ENCODE measurements around the gene THOC6. TPM values are rescaled to one million over a fixed set of nuclear protein-coding genes. Genes with fewer than 3 reads are reported as not detected.

THOC6 gene
- total RNA-seq, 1 donor from 2014 or later, result 12.9 TPM

- intact Hi-C loops (cut with DNase I), result no loop called here
- DNase-seq (ENCODE audit: missing footprints), result no peak
- ATAC-seq, result no peak
These were observed 10.9 kb upstream of the THOC6 start, which contains the start of gene CLDN9 for GRCh38 chr16:3012828-3013420. Gene CLDN9, plus strand, starts transcription at chr16:3012923. Its CDS starts 440 bp downstream, at chr16:3013363.

GRCh38 chr16:3013491-3013951 lies 10.3 kb upstream of the THOC6 start:
- intact Hi-C loops (cut with DNase I), result no loop called here
- ATAC-seq (no peak), DNase-seq (ENCODE audit: missing footprints) (no peak)

GRCh38 chr16:3013998-3014690 lies 9.7 kb upstream of the THOC6 start:
- no peak for DNase-seq (ENCODE audit: missing footprints)
- intact Hi-C loops (cut with DNase I), result no loop called here
- ATAC-seq, result no peak

- intact Hi-C loops (cut with DNase I), result no loop called here
- ATAC-seq, result no peak
- DNase-seq (ENCODE audit: missing footprints), result no peak
These were observed 8.9 kb upstream of the THOC6 start for GRCh38 chr16:3014971-3015370.

GRCh38 chr16:3015865-3016521 lies 7.8 kb upstream of the THOC6 start:
- DNase-seq (ENCODE audit: missing footprints) (no peak), ATAC-seq (no peak)
- intact Hi-C loops (cut with DNase I), result no loop called here

GRCh38 chr16:3017344-3017743 lies 6.5 kb upstream of the THOC6 start:
- intact Hi-C loops (cut with DNase I), result no loop called here
- ATAC-seq (no peak), DNase-seq (ENCODE audit: missing footprints) (no peak)

- intact Hi-C loops (cut with DNase I), result no loop called here
- no peak for ATAC-seq
These were observed 5.9 kb upstream of the THOC6 start, which contains the start of gene CLDN6 for GRCh38 chr16:3017794-3018506. Gene CLDN6, minus strand, starts transcription at chr16:3018183. Its CDS starts 2,162 bp downstream, at chr16:3016021.

GRCh38 chr16:3019594-3020246 lies 4.1 kb upstream of the THOC6 start:
- DNase-seq (ENCODE audit: missing footprints), result no peak
- intact Hi-C loops (cut with DNase I), result no loop called here
- ATAC-seq, result no peak

More at GRCh38 chr16:3017794-3018506, 5.9 kb upstream of the THOC6 start, which contains the start of gene CLDN6:
- DNase-seq (ENCODE audit: missing footprints), result no peak

- DNase-seq (ENCODE audit: missing footprints) (peak; percentile 93), ATAC-seq (peak; percentile 49)
- intact Hi-C loops (cut with DNase I), result no loop called here
These were observed 3.6 kb upstream of the THOC6 start, which contains the start of gene TNFRSF12A for GRCh38 chr16:3020247-3020603. Gene TNFRSF12A, plus strand, starts transcription at chr16:3020368. Its CDS starts 30 bp downstream, at chr16:3020398.

GRCh38 chr16:3020604-3021448 lies 3.0 kb upstream of the THOC6 start:
- intact Hi-C loops (cut with DNase I), result no loop called here
- DNase-seq (ENCODE audit: missing footprints), result peak; percentile 80
- peak; percentile 32 for ATAC-seq

GRCh38 chr16:3021449-3022207 lies 2.2 kb upstream of the THOC6 start:
- intact Hi-C loops (cut with DNase I), result no loop called here
- DNase-seq (ENCODE audit: missing footprints), result peak; percentile 92
- peak; percentile 57 for ATAC-seq

- DNase-seq (ENCODE audit: missing footprints) (peak; percentile 93), ATAC-seq (peak; percentile 41)
- intact Hi-C loops (cut with DNase I), result no loop called here
These were observed 1.6 kb upstream of the THOC6 start for GRCh38 chr16:3022208-3022683.

GRCh38 chr16:3022684-3023414 lies 986 bp upstream of the THOC6 start:
- no peak for DNase-seq (ENCODE audit: missing footprints)
- intact Hi-C loops (cut with DNase I), result no loop called here

GRCh38 chr16:3023415-3023668 lies 493 bp upstream of the THOC6 start:
- no peak for ATAC-seq
- no peak for DNase-seq (ENCODE audit: missing footprints)
- intact Hi-C loops (cut with DNase I), result no loop called here

More at GRCh38 chr16:3022684-3023414, 986 bp upstream of the THOC6 start:
- no peak for ATAC-seq

- ATAC-seq, result no peak
These were observed 1.5 kb downstream of the THOC6 start for GRCh38 chr16:3025032-3026002.

More at GRCh38 chr16:3025032-3026002, 1.5 kb downstream of the THOC6 start:
- intact Hi-C loops (cut with DNase I), result no loop called here
- no peak for DNase-seq (ENCODE audit: missing footprints)
